ENCODE results near the gene NPIPB6. TPM values are rescaled to one million over a fixed set of nuclear protein-coding genes. Genes with fewer than 3 reads are reported as not detected.
A peak's percentile ranks its signal among the peaks of the same experiment; 100 is the strongest.
"Not testable (repeated sequence)": the region's sequence is repeated elsewhere in the genome, so short reads cannot be mapped to it uniquely, and the experiment has no call there.

The NPIPB6 gene
- polyA plus RNA-seq, 2 of the 4 experiments (the other 2 are of a cell fraction), result 3.7 to 3.8 TPM

- H3K4me2 ChIP-seq; FAIRE-seq; H3K27ac ChIP-seq; POLR2A ChIA-PET; DNase-seq (ENCODE audit: low read depth in 1 of 2, low spot score in 1 of 2); H3K9me3 ChIP-seq; H3K4me1 ChIP-seq; H3K4me3 ChIP-seq; CTCF ChIA-PET; ATAC-seq: not testable (repeated sequence)
- WGBS (ENCODE audit: missing lambda C conversion rate), result 97% methylated on average over 2 of the region's 5 CpGs
Observed at GRCh38 chr16:28362600-28362999, 708 bp downstream of the NPIPB6 start.

- not testable (repeated sequence) for FAIRE-seq
Observed at GRCh38 chr16:28338230-28338629, 25.1 kb downstream of the NPIPB6 start.

GRCh38 chr16:28336940-28337710 lies 26.2 kb downstream of the NPIPB6 start:
- H3K27ac ChIP-seq; ATAC-seq; POLR2A ChIA-PET; H3K4me1 ChIP-seq; H3K4me3 ChIP-seq; FAIRE-seq; H3K9me3 ChIP-seq; DNase-seq (ENCODE audit: low read depth in 1 of 2, low spot score in 1 of 2); H3K4me2 ChIP-seq: not testable (repeated sequence)
- 54% methylated on average over 5 of the region's 5 CpGs for WGBS (ENCODE audit: missing lambda C conversion rate)
- CTCF ChIA-PET, result interaction anchor here (0.6 to 0.7 kb wide), 2 partner anchors 11 to 205 kb away, joined by 3 to 4 read pairs; no protein-coding TSS in a partner anchor

More at GRCh38 chr16:28338230-28338629, 25.1 kb downstream of the NPIPB6 start:
- ATAC-seq; H3K9me3 ChIP-seq; H3K27ac ChIP-seq; POLR2A ChIA-PET; DNase-seq (ENCODE audit: low read depth in 1 of 2, low spot score in 1 of 2); H3K4me3 ChIP-seq; H3K4me2 ChIP-seq; H3K4me1 ChIP-seq; CTCF ChIA-PET: not testable (repeated sequence)
- WGBS (ENCODE audit: missing lambda C conversion rate), result 90% methylated on average over 5 of the region's 6 CpGs

GRCh38 chr16:28335678-28336077 lies 27.6 kb downstream of the NPIPB6 start:
- FAIRE-seq; DNase-seq (ENCODE audit: low read depth in 1 of 2, low spot score in 1 of 2); H3K4me2 ChIP-seq; H3K4me3 ChIP-seq; ATAC-seq; H3K27ac ChIP-seq; H3K4me1 ChIP-seq; POLR2A ChIA-PET; H3K9me3 ChIP-seq: not testable (repeated sequence)
- CTCF ChIA-PET, result interaction anchor here (1.2 kb wide), 1 partner anchor 14 kb away, joined by 4 read pairs; no protein-coding TSS in a partner anchor
- 67% methylated on average over 4 of the region's 8 CpGs for WGBS (ENCODE audit: missing lambda C conversion rate)

GRCh38 chr16:28332632-28333031 lies 30.7 kb downstream of the NPIPB6 start:
- H3K4me2 ChIP-seq; ATAC-seq; DNase-seq (ENCODE audit: low read depth in 1 of 2, low spot score in 1 of 2); FAIRE-seq; POLR2A ChIA-PET; H3K4me3 ChIP-seq; CTCF ChIA-PET; H3K9me3 ChIP-seq; H3K27ac ChIP-seq; H3K4me1 ChIP-seq: not testable (repeated sequence)
- WGBS (ENCODE audit: missing lambda C conversion rate), result 54% methylated on average over 4 of the region's 6 CpGs

GRCh38 chr16:28330981-28331380 lies 32.3 kb downstream of the NPIPB6 start:
- H3K27ac ChIP-seq; DNase-seq (ENCODE audit: low read depth in 1 of 2, low spot score in 1 of 2); H3K4me3 ChIP-seq; H3K4me2 ChIP-seq; POLR2A ChIA-PET; CTCF ChIA-PET; FAIRE-seq; H3K4me1 ChIP-seq; H3K9me3 ChIP-seq; ATAC-seq: not testable (repeated sequence)
- WGBS (ENCODE audit: missing lambda C conversion rate), result 73% methylated on average over 2 of the region's 2 CpGs

- FAIRE-seq; H3K4me1 ChIP-seq; H3K4me2 ChIP-seq; H3K27ac ChIP-seq; H3K4me3 ChIP-seq; H3K9me3 ChIP-seq; POLR2A ChIA-PET; DNase-seq (ENCODE audit: low read depth in 1 of 2, low spot score in 1 of 2); CTCF ChIA-PET: not testable (repeated sequence)
- ATAC-seq, result peak; percentile 33 to 63; a peak in 3 of 6 replicates
- WGBS (ENCODE audit: missing lambda C conversion rate), result 67% methylated on average over 9 of the region's 9 CpGs
- TF ChIP-seq USF2 (IDR thresholded peaks at IDR 0.05), result peak; percentile 15; the same call in 1 of the 2 replicates
Observed at GRCh38 chr16:28330232-28330631, 33.1 kb downstream of the NPIPB6 start.
